ENCODE data around the gene IQSEC1. TPM values are rescaled to one million over a fixed set of nuclear protein-coding genes. Genes with fewer than 3 reads are reported as not detected.

The IQSEC1 gene
- total and polyA plus RNA-seq, 2 experiments from 2014 or later: 17.8 to 51.7 TPM

DNA sequence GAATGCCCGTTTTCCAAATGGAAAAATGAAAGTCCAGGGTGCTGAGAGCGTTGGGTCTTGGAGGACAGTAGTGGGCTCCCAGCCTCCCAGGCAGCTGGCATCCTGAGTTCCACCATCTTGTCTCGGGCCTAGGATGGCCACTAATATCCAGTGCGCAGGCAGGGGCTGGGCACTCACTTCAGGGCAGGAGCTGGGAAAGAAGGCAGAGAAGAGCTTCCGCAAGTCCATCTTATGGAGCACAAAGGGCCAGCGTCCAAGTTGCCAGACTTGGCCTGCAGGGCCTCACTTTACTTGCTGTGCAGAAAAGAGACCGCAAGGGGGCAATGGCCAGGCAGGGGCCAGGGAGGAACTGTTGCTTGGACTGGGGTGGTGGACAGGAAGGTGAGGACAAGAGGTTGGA lies 46.1 kb downstream of the IQSEC1 start:
- Histone ChIP-seq H3K36me3 (no peaks in the 10 kb centered on the region), H3K9me3 (ENCODE audit: low read depth) (no peaks in the 10 kb centered on the region), H3K4me1 (ENCODE audit: low read depth) (no peaks in the 10 kb centered on the region), H3K27ac (no peak overlapping the region), H3K27me3 (no peaks in the 10 kb centered on the region), H3K4me3 (no peak overlapping the region)
- TF ChIP-seq, protein P1, sequence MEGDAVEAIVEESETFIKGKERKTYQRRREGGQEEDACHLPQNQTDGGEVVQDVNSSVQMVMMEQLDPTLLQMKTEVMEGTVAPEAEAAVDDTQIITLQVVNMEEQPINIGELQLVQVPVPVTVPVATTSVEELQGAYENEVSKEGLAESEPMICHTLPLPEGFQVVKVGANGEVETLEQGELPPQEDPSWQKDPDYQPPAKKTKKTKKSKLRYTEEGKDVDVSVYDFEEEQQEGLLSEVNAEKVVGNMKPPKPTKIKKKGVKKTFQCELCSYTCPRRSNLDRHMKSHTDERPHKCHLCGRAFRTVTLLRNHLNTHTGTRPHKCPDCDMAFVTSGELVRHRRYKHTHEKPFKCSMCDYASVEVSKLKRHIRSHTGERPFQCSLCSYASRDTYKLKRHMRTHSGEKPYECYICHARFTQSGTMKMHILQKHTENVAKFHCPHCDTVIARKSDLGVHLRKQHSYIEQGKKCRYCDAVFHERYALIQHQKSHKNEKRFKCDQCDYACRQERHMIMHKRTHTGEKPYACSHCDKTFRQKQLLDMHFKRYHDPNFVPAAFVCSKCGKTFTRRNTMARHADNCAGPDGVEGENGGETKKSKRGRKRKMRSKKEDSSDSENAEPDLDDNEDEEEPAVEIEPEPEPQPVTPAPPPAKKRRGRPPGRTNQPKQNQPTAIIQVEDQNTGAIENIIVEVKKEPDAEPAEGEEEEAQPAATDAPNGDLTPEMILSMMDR (IDR thresholded peaks at IDR 0.05; ENCODE audit: low read depth, low read length): peak; percentile 19
- peak in 1 of 2 donors; percentile 35 for DNase-seq (ENCODE audit: low read depth in 1 of 2, low spot score in 1 of 2)

DNA sequence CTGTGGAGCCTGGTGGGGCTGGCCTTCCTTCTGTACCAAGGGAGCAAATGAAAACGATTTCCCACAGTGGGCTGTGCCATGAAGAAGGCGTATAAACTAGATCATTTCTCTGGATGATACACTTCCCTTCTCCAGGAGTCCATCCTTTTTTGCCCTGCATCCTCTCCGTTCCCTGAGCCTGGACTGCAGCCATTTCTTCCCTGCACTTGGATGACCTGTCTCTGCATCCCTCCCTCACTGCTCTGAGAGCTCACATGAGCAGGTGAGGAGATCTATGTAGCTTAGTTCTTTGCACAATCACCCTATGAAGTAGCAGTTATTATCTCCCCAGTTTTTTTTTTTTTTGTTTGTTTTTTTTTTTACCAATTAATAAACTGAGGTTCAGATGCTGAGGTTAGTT lies 46.7 kb downstream of the IQSEC1 start:
- Histone ChIP-seq H3K27ac (no peak overlapping the region), H3K4me1 (ENCODE audit: low read depth) (no peaks in the 10 kb centered on the region), H3K27me3 (no peaks in the 10 kb centered on the region), H3K9me3 (ENCODE audit: low read depth) (no peaks in the 10 kb centered on the region), H3K36me3 (no peaks in the 10 kb centered on the region), H3K4me3 (no peak overlapping the region)
- no peak for DNase-seq (ENCODE audit: low read depth in 1 of 2, low spot score in 1 of 2)
- TF ChIP-seq, protein P1 (IDR thresholded peaks at IDR 0.05; ENCODE audit: low read depth, low read length): no peak

DNA sequence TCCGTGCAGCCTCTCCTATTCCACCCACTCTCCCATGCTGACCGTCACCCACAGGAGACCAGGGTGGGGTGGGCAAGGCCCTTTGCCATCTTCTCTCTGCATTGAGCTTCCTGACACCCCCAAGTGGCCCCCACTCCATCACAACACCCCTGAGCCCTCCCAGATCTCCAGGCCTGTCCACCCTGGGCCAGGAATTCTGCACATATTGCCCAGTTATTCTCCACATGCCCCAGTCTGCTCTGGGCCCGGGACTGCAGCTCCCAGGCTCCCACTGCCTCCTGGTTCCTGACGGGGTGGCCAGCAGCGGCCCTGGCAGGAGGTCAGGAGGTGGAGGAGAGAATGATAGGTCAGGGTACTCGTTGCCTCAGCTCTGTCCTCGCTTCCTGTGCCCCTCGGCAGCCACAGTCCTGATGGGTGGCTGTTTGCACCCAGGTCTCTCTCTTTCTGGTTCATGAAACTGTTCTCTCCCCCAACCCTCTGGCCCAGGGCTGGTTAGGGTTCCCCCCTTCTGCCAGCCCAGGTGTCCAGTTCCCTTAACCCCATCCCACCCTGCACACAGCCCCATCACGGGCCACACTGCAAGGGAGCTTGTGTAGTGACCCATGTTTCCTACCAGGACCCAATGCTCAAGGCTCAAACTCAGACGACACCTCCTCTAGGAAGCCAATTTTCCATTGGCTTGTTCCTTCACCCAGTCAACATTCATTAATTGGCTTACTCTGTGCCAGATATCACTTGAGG lies 47.3 kb downstream of the IQSEC1 start:
- H3K27me3 ChIP-seq: no peaks in the 10 kb centered on the region
- no peaks in the 10 kb centered on the region for H3K4me1 ChIP-seq (ENCODE audit: low read depth)
- no peaks in the 10 kb centered on the region for H3K36me3 ChIP-seq
- TF ChIP-seq, protein P1 (IDR thresholded peaks at IDR 0.05; ENCODE audit: low read depth, low read length): no peak
- H3K27ac ChIP-seq: no peak overlapping the region
- H3K4me3 ChIP-seq: no peak overlapping the region
- DNase-seq (ENCODE audit: low read depth in 1 of 2, low spot score in 1 of 2): no peak
- no peaks in the 10 kb centered on the region for H3K9me3 ChIP-seq (ENCODE audit: low read depth)

DNA sequence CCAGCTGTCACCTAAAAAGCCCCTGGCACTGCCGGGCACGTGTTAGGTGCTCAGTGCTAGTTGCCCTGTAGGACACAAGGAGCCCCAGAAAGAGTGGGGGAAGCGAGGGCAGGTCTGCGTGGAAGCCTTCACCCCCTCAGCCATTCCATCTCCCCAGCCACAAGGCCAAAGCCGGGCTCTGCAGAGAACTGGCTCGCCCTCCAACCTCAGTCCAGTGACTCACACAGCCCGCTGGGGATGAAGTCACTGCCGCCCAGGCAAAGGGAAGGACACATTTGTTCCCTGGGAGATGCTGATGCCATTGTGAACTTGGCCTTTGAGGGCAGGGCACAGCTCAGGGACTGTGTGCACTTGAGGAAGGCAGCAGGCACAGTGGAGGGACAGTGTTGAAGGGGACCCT lies 48.1 kb downstream of the IQSEC1 start:
- Histone ChIP-seq H3K9me3 (ENCODE audit: low read depth) (no peaks in the 10 kb centered on the region), H3K4me3 (no peak overlapping the region), H3K4me1 (ENCODE audit: low read depth) (no peaks in the 10 kb centered on the region), H3K36me3 (no peaks in the 10 kb centered on the region), H3K27ac (no peak overlapping the region), H3K27me3 (no peaks in the 10 kb centered on the region)
- DNase-seq (ENCODE audit: low read depth in 1 of 2, low spot score in 1 of 2): peak in 1 of 2 donors; percentile 54
- TF ChIP-seq, protein P1 (IDR thresholded peaks at IDR 0.05; ENCODE audit: low read depth, low read length): no peak

DNA sequence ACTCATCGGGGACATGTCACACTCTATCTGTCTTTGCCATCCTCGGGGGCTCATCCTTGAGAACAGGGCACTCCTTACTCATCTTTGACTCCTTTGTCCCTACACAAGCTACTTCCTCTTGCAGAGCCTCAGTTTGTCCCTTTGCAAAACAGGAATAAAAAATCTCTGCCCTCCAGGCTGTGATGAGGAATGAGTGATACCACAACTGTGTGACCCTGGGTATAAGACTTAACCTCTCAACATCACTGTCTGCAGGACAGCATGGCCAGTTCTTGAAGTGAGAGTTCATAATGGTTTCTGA lies 48.5 kb downstream of the IQSEC1 start:
- TF ChIP-seq, protein P1 (IDR thresholded peaks at IDR 0.05; ENCODE audit: low read depth, low read length): no peak
- Histone ChIP-seq H3K36me3 (no peaks in the 10 kb centered on the region), H3K9me3 (ENCODE audit: low read depth) (no peaks in the 10 kb centered on the region), H3K4me3 (no peak overlapping the region), H3K4me1 (ENCODE audit: low read depth) (no peaks in the 10 kb centered on the region), H3K27me3 (no peaks in the 10 kb centered on the region), H3K27ac (no peak overlapping the region)
- DNase-seq (ENCODE audit: low read depth in 1 of 2, low spot score in 1 of 2): no peak
